Measurements from ENCODE around the gene COL24A1.
"Not testable (repeated sequence)": the region's sequence is repeated elsewhere in the genome, so short reads cannot be mapped to it uniquely, and the experiment has no call there.

COL24A1 gene

GRCh38 chr1:85888921-85889320 lies 267.7 kb downstream of the COL24A1 start:
- no peak for DNase-seq (ENCODE audit: low read depth)

GRCh38 chr1:85884372-85885035 lies 272.1 kb downstream of the COL24A1 start:
- no peak for DNase-seq (ENCODE audit: low read depth)

- DNase-seq (ENCODE audit: low read depth), result no peak
These were observed 289.4 kb downstream of the COL24A1 start for GRCh38 chr1:85867189-85867588.

GRCh38 chr1:85865213-85865612 lies 291.4 kb downstream of the COL24A1 start:
- DNase-seq (ENCODE audit: low read depth), result no peak

- no peak for DNase-seq (ENCODE audit: low read depth)
These were observed 291.8 kb downstream of the COL24A1 start for GRCh38 chr1:85864727-85865126.

- DNase-seq (ENCODE audit: low read depth), result not testable (repeated sequence)
These were observed 292.9 kb downstream of the COL24A1 start for GRCh38 chr1:85863639-85864038.

- no peak for DNase-seq (ENCODE audit: low read depth)
These were observed 294.1 kb downstream of the COL24A1 start for GRCh38 chr1:85862456-85862855.

- no peak for DNase-seq (ENCODE audit: low read depth)
These were observed 298.6 kb downstream of the COL24A1 start for GRCh38 chr1:85857991-85858390.

GRCh38 chr1:85850238-85850637 lies 306.3 kb downstream of the COL24A1 start:
- no peak for DNase-seq (ENCODE audit: low read depth)

- DNase-seq (ENCODE audit: low read depth), result no peak
These were observed 306.9 kb downstream of the COL24A1 start for GRCh38 chr1:85849660-85850059.

GRCh38 chr1:85847356-85847755 lies 309.2 kb downstream of the COL24A1 start:
- no peak for DNase-seq (ENCODE audit: low read depth)

GRCh38 chr1:85846706-85847105 lies 309.9 kb downstream of the COL24A1 start:
- DNase-seq (ENCODE audit: low read depth), result no peak

- DNase-seq (ENCODE audit: low read depth), result no peak
These were observed 317.1 kb downstream of the COL24A1 start for GRCh38 chr1:85839459-85839858.

- DNase-seq (ENCODE audit: low read depth), result no peak
These were observed 318.3 kb downstream of the COL24A1 start for GRCh38 chr1:85838238-85838637.

GRCh38 chr1:85836736-85837135 lies 319.8 kb downstream of the COL24A1 start:
- no peak for DNase-seq (ENCODE audit: low read depth)

- DNase-seq (ENCODE audit: low read depth), result not testable (repeated sequence)
These were observed 323.4 kb downstream of the COL24A1 start for GRCh38 chr1:85833165-85833564.

- DNase-seq (ENCODE audit: low read depth), result no peak
These were observed 325.7 kb downstream of the COL24A1 start for GRCh38 chr1:85830837-85831236.

- DNase-seq (ENCODE audit: low read depth), result no peak
These were observed 332.3 kb downstream of the COL24A1 start for GRCh38 chr1:85824066-85824840.

GRCh38 chr1:85822696-85823095 lies 333.9 kb downstream of the COL24A1 start:
- DNase-seq (ENCODE audit: low read depth), result no peak

- DNase-seq (ENCODE audit: low read depth), result no peak
These were observed 338.2 kb downstream of the COL24A1 start for GRCh38 chr1:85818371-85818770.

- no peak for DNase-seq (ENCODE audit: low read depth)
These were observed 340.0 kb downstream of the COL24A1 start for GRCh38 chr1:85816606-85817005.

GRCh38 chr1:85815906-85816305 lies 340.7 kb downstream of the COL24A1 start:
- no peak for DNase-seq (ENCODE audit: low read depth)

GRCh38 chr1:85806236-85806965 lies 350.2 kb downstream of the COL24A1 start:
- no peak for DNase-seq (ENCODE audit: low read depth)

Data from stimulated activated CD8-positive, alpha-beta memory T cell treated with anti-CD3 and anti-CD28 coated beads, Interleukin-12 subunit alpha, Interleukin-12 subunit beta, amount 100 ng/mL, for 1 hour (primary cell).